Keratinocyte (primary cell): ENCODE measurements around the gene AMIGO2.

ENCODE experiments used
- CTCF ChIP-seq, 3 experiments: IDR thresholded peaks in 1 of 3; conservative IDR thresholded peaks in 1 of 3; optimal IDR thresholded peaks in 1 of 3; 2 replicates in 2 of 3; 3 replicates in 1 of 3; pipeline versions ENCODE3 to v1.5.1; 2011; ENCODE audit warnings: low read length in 3 of 3, mild to moderate bottlenecking in 3 of 3, moderate library complexity in 2 of 3, control low read depth in 1 of 3, inconsistent platforms in 1 of 3; ENCODE audit not compliant: insufficient read depth in 2 of 3; ENCODE audit errors: extremely low read depth in 1 of 3
- EZH2 ChIP-seq: IDR thresholded peaks from one replicate; pipeline ENCODE4 v1.6.1; 2012; ENCODE audit warnings: inconsistent platforms, mild to moderate bottlenecking, low read length, moderate library complexity

GRCh38 chr12:47041327-47041726, 38.4 kb downstream of the AMIGO2 start:
- TF ChIP-seq CTCF (optimal IDR thresholded peaks at IDR 0.05 in 1 of 3, IDR thresholded peaks at IDR 0.05 in 1 of 3, conservative IDR thresholded peaks at IDR 0.05 in 1 of 3; ENCODE audit: extremely low read depth in 1 of 3, insufficient read depth in 2 of 3, low read length in 3 of 3) (no peak), EZH2 (no peak)
